ENCODE results near the gene ABTB2. TPM values are rescaled to one million over a fixed set of nuclear protein-coding genes. Genes with fewer than 3 reads are reported as not detected.

ABTB2 gene
- total RNA-seq, 1 donor from 2014 or later: 32.9 TPM

DNA sequence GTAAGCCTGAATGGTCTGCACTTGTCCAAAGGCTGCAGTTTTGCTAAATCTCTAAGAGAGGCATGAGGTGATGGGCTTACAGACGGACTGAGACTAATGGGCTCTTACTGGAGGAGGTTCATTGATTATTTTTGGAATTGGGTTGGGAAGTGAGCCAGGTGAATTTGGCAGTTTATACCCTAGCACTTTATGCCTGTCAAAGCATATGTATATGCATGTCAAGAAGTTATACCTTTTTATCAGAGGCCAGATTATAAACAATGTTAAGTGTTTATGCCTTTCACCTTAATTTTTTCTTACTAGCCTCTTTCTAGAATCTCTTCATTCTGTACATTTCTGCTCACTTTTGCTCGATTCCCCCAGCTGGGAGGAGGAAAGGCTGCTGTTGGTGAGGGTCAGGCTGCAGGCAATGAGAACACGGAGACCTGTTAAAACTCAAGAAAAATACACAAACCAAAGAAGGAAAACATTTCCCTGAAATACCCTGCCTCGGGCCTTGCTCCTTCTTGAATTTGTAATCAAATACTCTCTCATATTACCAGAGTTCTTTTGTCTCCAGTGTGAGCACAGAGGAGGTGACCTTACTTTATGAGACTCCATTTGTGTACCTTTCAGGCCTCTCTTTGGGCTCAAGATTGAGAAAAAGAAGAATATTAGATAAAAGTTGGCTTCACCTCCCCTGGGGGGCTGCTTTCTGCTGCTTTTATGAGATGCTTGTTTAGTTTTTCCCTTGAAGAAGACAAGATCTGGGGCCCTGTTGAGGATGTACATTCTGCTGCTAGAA is 232.7 kb downstream of the ABTB2 start:
- Mint-ChIP-seq H3K4me1 (ENCODE audit: low read depth) (peaks cover 1% of the 10 kb centered on the region), H3K27ac (no peak overlapping the region), H3K36me3 (ENCODE audit: low read depth) (peaks cover 83% of the 10 kb centered on the region), H3K4me3 (ENCODE audit: low read depth) (no peak overlapping the region), H3K9me3 (no peaks in the 10 kb centered on the region), H3K27me3 (ENCODE audit: low read depth) (no peaks in the 10 kb centered on the region)
- intact Hi-C loops (cut with micrococcal nuclease): no loop called here
- no peak for DNase-seq (ENCODE audit: low spot score)

DNA sequence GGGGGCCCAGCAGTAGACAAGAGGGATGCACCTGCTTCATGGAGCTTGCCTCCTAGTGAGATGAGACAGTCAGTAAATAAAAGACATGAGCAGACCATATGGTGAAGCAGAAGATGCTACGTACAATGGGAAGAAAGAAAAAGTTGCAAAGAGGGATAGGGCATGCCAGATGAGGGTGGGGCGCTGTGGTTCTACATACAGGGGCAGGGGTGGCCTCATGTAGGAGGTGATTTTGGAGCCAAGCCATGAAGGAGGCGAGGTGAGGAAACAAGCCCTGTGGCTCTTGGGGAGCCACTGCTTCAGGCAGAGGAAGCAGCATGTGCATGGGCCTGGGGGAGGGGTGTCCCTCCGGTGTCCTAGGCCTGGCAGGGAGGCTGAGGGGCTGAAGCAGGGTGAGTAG is 237.2 kb downstream of the ABTB2 start:
- H3K9me3 Mint-ChIP-seq: no peaks in the 10 kb centered on the region

DNA sequence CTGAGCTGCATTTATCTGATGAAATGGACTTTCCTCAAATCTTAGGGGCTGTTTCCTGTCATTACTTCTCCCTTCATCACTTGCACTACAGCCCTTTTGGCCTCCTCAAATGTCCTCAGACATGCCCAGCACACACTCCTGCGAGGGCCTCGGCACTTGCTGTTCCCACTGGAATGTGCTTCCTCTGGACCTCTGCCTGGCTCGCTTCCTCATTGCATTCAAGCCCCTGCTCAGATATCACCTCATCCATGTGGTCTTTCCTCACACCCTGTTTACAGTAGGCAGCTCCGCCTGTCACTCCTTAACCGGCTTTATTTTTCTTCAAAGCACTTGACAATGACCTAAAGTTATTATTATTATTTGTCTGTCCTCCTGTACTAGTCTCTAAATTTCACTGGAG is 243.3 kb downstream of the ABTB2 start:
- no peak overlapping the region for H3K4me3 Mint-ChIP-seq (ENCODE audit: low read depth)
- no peaks in the 10 kb centered on the region for H3K27me3 Mint-ChIP-seq (ENCODE audit: low read depth)
- H3K36me3 Mint-ChIP-seq (ENCODE audit: low read depth): peaks cover 82% of the 10 kb centered on the region
- intact Hi-C loops (cut with micrococcal nuclease): no loop called here
- no peak for DNase-seq (ENCODE audit: low spot score)
- H3K4me1 Mint-ChIP-seq (ENCODE audit: low read depth): peaks cover under 1% of the 10 kb centered on the region
- H3K27ac Mint-ChIP-seq: no peak overlapping the region
- no peaks in the 10 kb centered on the region for H3K9me3 Mint-ChIP-seq

More for the DNA sequence above, 237.2 kb downstream of the ABTB2 start:
- intact Hi-C loops (cut with micrococcal nuclease): no loop called here
- peaks cover 78% of the 10 kb centered on the region for H3K36me3 Mint-ChIP-seq (ENCODE audit: low read depth)
- H3K27ac Mint-ChIP-seq: peak overlapping the region; percentile 15
- H3K27me3 Mint-ChIP-seq (ENCODE audit: low read depth): no peaks in the 10 kb centered on the region
- no peak for DNase-seq (ENCODE audit: low spot score)
- H3K4me1 Mint-ChIP-seq (ENCODE audit: low read depth): peaks cover 1% of the 10 kb centered on the region
- H3K4me3 Mint-ChIP-seq (ENCODE audit: low read depth): no peak overlapping the region

DNA sequence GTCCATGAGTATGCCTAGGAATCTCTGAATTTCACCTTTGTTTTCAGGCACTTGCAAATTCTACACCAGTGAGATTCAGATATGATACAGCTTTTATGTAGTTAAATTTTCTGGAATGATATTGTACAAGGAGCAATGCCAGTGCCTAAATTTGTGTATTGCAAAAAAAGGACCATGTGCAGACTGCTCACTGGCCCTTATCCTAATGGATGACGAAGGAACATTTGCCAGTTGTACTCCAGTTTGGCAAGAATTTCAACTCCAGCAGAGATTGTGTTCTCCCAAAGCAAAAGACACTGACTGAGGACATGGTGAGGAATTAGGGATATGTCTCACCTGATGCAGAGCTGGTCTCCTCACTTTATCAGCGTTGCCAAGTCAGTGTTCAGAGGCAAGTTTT is 243.8 kb downstream of the ABTB2 start:
- Mint-ChIP-seq H3K4me1 (ENCODE audit: low read depth) (peaks cover 5% of the 10 kb centered on the region), H3K27ac (no peak overlapping the region), H3K4me3 (ENCODE audit: low read depth) (no peak overlapping the region), H3K27me3 (ENCODE audit: low read depth) (no peaks in the 10 kb centered on the region), H3K36me3 (ENCODE audit: low read depth) (peaks cover 82% of the 10 kb centered on the region), H3K9me3 (no peaks in the 10 kb centered on the region)
- intact Hi-C loops (cut with micrococcal nuclease): no loop called here
- DNase-seq (ENCODE audit: low spot score): no peak

DNA sequence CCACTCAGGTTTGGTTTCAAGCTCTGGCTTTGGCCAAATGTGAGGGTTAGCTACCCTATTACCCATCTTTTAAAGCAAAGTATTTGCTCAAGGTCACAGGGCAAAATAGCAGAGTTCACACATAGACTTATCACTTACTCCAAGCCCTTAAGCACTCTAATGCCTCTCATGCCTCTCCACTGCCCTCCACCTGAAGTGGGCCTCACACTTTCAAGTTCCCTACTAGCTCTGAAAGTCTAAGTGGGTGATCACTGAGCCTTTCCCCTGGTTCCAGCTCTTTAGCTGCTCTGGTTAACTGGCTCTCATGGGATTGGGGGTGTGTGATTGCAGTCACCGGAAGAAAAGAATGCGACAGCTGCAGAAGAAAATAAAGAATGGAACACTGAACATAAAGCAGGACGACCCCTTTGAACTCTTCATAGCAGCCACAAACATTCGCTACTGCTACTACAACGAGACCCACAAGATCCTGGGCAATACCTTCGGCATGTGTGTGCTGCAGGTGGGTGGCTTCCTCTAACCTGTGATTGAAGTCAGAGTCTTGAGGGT is 246.0 kb downstream of the ABTB2 start:
- H3K36me3 Mint-ChIP-seq (ENCODE audit: low read depth): peaks cover 82% of the 10 kb centered on the region
- intact Hi-C loops (cut with micrococcal nuclease): no loop called here
- H3K9me3 Mint-ChIP-seq: no peaks in the 10 kb centered on the region
- DNase-seq (ENCODE audit: low spot score): no peak
- no peak overlapping the region for H3K27ac Mint-ChIP-seq
- H3K27me3 Mint-ChIP-seq (ENCODE audit: low read depth): no peaks in the 10 kb centered on the region
- H3K4me1 Mint-ChIP-seq (ENCODE audit: low read depth): peaks cover 14% of the 10 kb centered on the region
- H3K4me3 Mint-ChIP-seq (ENCODE audit: low read depth): no peak overlapping the region

DNA sequence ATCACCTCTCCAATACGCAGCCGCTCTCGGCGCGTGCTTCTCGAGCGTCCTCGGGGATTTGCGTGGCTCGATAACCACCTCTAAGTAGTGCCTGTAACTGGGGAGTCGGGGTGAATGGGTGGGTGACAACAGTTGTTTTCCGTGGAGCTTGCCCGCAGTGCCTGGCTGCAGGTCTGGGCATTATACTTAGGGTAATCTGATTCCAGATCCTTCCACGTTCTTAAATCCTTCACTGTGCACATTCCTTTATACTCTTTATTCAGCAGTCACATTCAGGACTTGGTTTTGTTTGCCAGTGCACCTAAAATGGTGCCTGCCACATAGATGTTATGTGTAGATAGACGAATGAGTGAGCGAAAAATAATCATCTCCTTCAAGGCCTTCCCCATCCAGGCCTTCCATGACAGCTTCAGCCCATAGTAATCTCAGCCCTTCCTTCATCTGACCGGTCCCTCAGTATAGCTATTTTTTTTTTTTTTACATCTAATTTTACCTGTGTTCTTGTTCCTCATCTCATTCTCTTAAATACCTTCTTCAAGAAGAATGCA is 251.8 kb downstream of the ABTB2 start:
- intact Hi-C loops (cut with micrococcal nuclease): loop anchor here (1.0 to 2.0 kb wide), 4 partner anchors 55 to 252 kb away; partner anchors contain the start of genes ABTB2 and CAPRIN1
- Mint-ChIP-seq H3K27ac (peak overlapping the region; percentile 94), H3K4me3 (ENCODE audit: low read depth) (peak overlapping the region; percentile 95), H3K4me1 (ENCODE audit: low read depth) (peaks cover 33% of the 10 kb centered on the region), H3K36me3 (ENCODE audit: low read depth) (peaks cover 50% of the 10 kb centered on the region), H3K9me3 (no peaks in the 10 kb centered on the region), H3K27me3 (ENCODE audit: low read depth) (no peaks in the 10 kb centered on the region)
- no peak for DNase-seq (ENCODE audit: low spot score)

DNA sequence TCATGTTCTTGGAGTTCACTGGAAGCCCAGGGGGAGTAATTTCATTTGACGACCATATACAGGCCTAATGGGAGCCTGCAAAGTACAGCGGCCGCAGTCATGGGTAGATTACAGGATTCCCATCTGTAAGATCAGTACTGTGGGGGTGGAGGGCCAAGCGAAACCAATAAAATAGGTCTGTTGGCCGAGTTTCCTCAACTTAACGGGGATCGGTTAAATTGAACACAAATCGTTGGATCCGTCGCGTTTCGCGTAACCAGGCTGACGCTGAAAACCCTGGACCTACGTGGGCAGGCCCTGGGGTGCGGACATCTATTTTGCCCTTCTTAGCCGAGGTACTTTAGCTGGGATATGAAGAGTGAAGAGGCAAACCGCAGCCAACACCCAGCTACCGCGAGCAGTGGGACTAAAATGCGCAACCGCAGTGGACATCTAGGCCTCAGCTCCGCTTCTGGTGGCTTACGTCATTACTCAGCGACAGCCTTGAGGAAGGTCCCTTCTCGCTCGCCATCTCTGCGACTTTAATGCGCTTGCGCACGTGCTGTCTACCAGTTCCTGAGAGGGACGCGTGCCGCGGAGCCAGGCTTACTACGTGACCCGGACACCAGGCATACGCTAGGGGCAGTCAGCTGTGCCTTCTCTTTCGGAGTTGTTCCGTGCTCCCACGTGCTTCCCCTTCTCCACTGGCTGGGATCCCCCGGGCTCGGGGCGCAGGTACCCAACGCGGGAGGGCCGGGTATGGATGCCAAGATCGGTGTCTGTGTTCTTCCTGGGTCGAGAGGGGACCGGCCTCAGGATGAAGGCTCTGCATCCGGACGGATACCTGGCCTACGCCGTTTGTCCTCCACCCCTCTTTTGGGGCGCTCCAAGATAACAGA is 252.5 kb downstream of the ABTB2 start, which contains the start of gene NAT10:
Gene NAT10, plus strand, starts transcription at position 551 of the 878 bp plus-strand sequence. CDS start 2,597 bp downstream, outside the sequence.
- peak; percentile 97 for DNase-seq (ENCODE audit: low spot score)
- intact Hi-C loops (cut with micrococcal nuclease): loop anchor here (1.0 to 2.0 kb wide), 4 partner anchors 54 to 253 kb away; partner anchors contain the start of genes ABTB2 and CAPRIN1
- Mint-ChIP-seq H3K4me1 (ENCODE audit: low read depth) (peaks cover 33% of the 10 kb centered on the region), H3K9me3 (no peaks in the 10 kb centered on the region), H3K36me3 (ENCODE audit: low read depth) (peaks cover 51% of the 10 kb centered on the region), H3K27me3 (ENCODE audit: low read depth) (no peaks in the 10 kb centered on the region), H3K4me3 (ENCODE audit: low read depth) (peak within 1 kb of the TSS; percentile 95), H3K27ac (peak within 1 kb of the TSS; percentile 94)

DNA sequence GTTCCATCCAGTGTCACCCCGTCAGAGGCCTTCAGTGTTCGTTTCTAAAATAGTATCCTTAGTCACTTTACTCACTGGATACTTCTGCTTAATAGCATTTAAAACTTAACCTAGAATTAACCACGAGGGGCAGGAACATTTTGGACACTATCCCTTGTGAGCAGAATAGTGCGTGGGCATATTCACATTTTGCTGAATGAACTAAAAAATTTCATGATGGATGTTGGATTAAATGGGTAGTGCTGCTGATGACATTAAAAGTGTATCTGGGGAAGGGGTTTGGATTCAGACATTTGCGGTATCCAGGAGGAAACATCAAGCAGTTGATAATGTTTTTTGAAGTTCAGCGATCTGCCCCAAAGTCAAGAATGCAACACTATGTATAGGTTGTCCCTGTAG is 253.1 kb downstream of the ABTB2 start:
- H3K27me3 Mint-ChIP-seq (ENCODE audit: low read depth): no peaks in the 10 kb centered on the region
- H3K27ac Mint-ChIP-seq: peak overlapping the region; percentile 94

More for the DNA sequence above, 253.1 kb downstream of the ABTB2 start:
- no peaks in the 10 kb centered on the region for H3K9me3 Mint-ChIP-seq
- DNase-seq (ENCODE audit: low spot score): no peak
- peaks cover 50% of the 10 kb centered on the region for H3K36me3 Mint-ChIP-seq (ENCODE audit: low read depth)
- H3K4me1 Mint-ChIP-seq (ENCODE audit: low read depth): peaks cover 33% of the 10 kb centered on the region
- intact Hi-C loops (cut with micrococcal nuclease): loop anchor here (1.0 to 2.0 kb wide), 4 partner anchors 53 to 254 kb away; partner anchors contain the start of genes ABTB2 and CAPRIN1
- H3K4me3 Mint-ChIP-seq (ENCODE audit: low read depth): peak overlapping the region; percentile 95

Other genes with a start within 250 kb of the ABTB2 start
- 31.8 and 33.1 TPM in 2 replicates for gene CAT, start 80.9 kb upstream of the ABTB2 start, total RNA-seq
- gene ELF5, start 155.8 kb upstream of the ABTB2 start, total RNA-seq: not detected in 2 replicates

Measured in activated T-helper 2 cell treated with anti-CD3 and anti-CD28 coated beads, Interferon-gamma antibody, Interleukin-2, Interleukin-4, amounts not matched to agents 10 μg/mL and 5 μg/mL and 100 μg/mL, durations not matched to agents 14 hours and 24 hours and 36 hours (primary cell).